Upper lobe of left lung (tissue), 6 donors: ENCODE results near the gene PMPCA. TPM values are rescaled to one million over a fixed set of nuclear protein-coding genes. Genes with fewer than 3 reads are reported as not detected.

Source experiments
- ATAC-seq, 2 donors: fragments of 200-7000 bp; cut with Tn5 transposase; one replicate each; pipeline ENCODE4 v1.9.1; 2022; ENCODE audit warnings: mild to moderate bottlenecking in 2 of 2, moderate library complexity in 2 of 2; ENCODE audit not compliant: low FRiP score in 2 of 2
- DNase-seq, 2 donors: peaks; one replicate each; pipeline ENCODE4 v3.0.0-alpha.2; 2019 to 2020
- H3K27ac ChIP-seq, 4 donors: fragments of 200-600 bp; sonication (generic); one replicate each; pipeline ENCODE4 v1.5.1; 2016 to 2019
- H3K27me3 ChIP-seq, 4 donors: fragments of 200-600 bp; sonication (generic); one replicate each; pipeline ENCODE4 v1.5.1; 2017 to 2019
- H3K36me3 ChIP-seq, 4 donors: fragments of 200-600 bp; sonication (generic); one replicate each; pipeline ENCODE4 v1.5.1; 2016 to 2019
- H3K4me1 ChIP-seq, 4 donors: fragments of 200-600 bp; sonication (generic); one replicate each; pipeline ENCODE4 v1.5.1; 2018 to 2019
- H3K4me3 ChIP-seq, 4 donors: fragments of 200-600 bp; sonication (generic); one replicate each; pipeline ENCODE4 v1.5.1; 2017 to 2019; ENCODE audit warnings: mild to moderate bottlenecking in 2 of 4, moderate library complexity in 1 of 4
- H3K9me3 ChIP-seq, 4 donors: fragments of 200-600 bp; sonication (generic); one replicate each; pipeline ENCODE4 v1.5.1; 2018 to 2019
- CTCF ChIP-seq, 6 experiments: fragments of 450-650 bp in 4 of 6; fragments of 200-600 bp in 2 of 6; sonication (generic) in 2 of 6; IDR thresholded peaks; one replicate each; pipeline ENCODE4 v1.5.1; 2016 to 2019; ENCODE audit warnings: antibody characterized with exemption in 6 of 6
- EP300 ChIP-seq, 4 donors: sonication (generic); formaldehyde crosslinking; IDR thresholded peaks; one replicate each; pipeline ENCODE4 v1.5.1; 2017; ENCODE audit warnings: antibody characterized with exemption in 4 of 4, control low read depth in 2 of 4
- POLR2A ChIP-seq, 4 donors: fragments of 450-650 bp; IDR thresholded peaks; one replicate each; pipeline ENCODE4 v1.5.1; 2016 to 2017; ENCODE audit warnings: antibody characterized with exemption in 4 of 4, mild to moderate bottlenecking in 2 of 4
- POLR2AphosphoS5 ChIP-seq, 2 donors: sonication (generic); formaldehyde crosslinking; IDR thresholded peaks; one replicate each; pipeline ENCODE4 v1.5.1; 2017; ENCODE audit warnings: antibody characterized with exemption in 2 of 2
- WGBS, 2 donors: methylation state at CpG; one replicate each; pipeline ENCODE4 v1.1.5; 2017 to 2018; 5-methylcytosine and 5-hydroxymethylcytosine counted together
- total RNA-seq, 6 donors: library from RNA; depleted of rRNA in 4 of 6; stranded (reverse); fragments of >200 nt in 4 of 6; gene quantifications; one replicate each; pipeline versions ENCODE4 v1.1.0 to v1.2.1, GENCODE V29; 2016 to 2021
- donor health status: DM: no; HTN: no; CAD: no; lungs with moderate emphysema.
- donor health status: DM: no; HTN: yes; CAD: no; lungs with severe emphysema.

The PMPCA gene
- total RNA-seq, 6 donors from 2014 or later: 30.4 to 48.2 (median 41.0) TPM

- peaks cover 11 to 56% (median 42%) of the 10 kb centered on the region in 4 donors for H3K36me3 ChIP-seq
- DNase-seq: no peak
- peak overlapping the region in 1 of 4 donors; percentile 88 for H3K27ac ChIP-seq
- H3K4me3 ChIP-seq: peak overlapping the region; percentile 61 to 97 (median 92)
- no peak for TF ChIP-seq CTCF (IDR thresholded peaks at IDR 0.05)
- no peak for TF ChIP-seq POLR2AphosphoS5 (IDR thresholded peaks at IDR 0.05)
- TF ChIP-seq POLR2A (IDR thresholded peaks at IDR 0.05): no peak
- no peak for TF ChIP-seq EP300 (IDR thresholded peaks at IDR 0.05)
- peaks cover 20 to 31% (median 23%) of the 10 kb centered on the region in 4 donors for H3K4me1 ChIP-seq
- no peak for ATAC-seq
- no peaks in the 10 kb centered on the region for H3K27me3 ChIP-seq
- WGBS, 2 donors: 28 to 37% methylated on average over 4 of the region's 4 CpGs
- no peaks in the 10 kb centered on the region for H3K9me3 ChIP-seq
Measured at GRCh38 chr9:136411378-136411777, 920 bp downstream of the PMPCA start.

DNA sequence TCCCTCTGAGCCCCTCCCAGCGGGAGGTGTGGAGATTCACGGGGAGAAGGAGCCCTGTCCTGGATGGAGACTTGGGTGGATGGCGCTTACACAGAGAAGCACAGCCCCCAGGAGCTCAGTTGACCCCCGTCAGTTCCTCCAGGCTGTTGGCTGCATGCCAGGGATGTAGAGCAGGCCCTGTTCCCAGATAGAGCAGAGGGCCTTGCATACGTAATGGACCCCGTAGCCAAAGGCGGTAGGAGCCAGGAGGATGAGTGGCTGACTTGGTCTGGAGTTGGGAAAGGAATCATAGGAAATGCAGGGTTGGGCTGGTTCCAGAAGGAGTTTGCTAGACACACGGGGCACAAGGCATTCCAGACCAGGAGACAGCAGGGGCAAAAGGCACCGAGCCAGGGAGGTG is 2.5 kb downstream of the PMPCA start:
- Histone ChIP-seq H3K27ac (no peak overlapping the region), H3K4me3 (no peak overlapping the region), H3K27me3 (no peaks in the 10 kb centered on the region), H3K9me3 (no peaks in the 10 kb centered on the region), H3K4me1 (peaks cover 20 to 31% (median 23%) of the 10 kb centered on the region in 4 donors), H3K36me3 (peaks cover 13 to 58% (median 46%) of the 10 kb centered on the region in 4 donors)
- 69 to 77% methylated on average over 9 of the region's 9 CpGs for WGBS, 2 donors
- no peak for DNase-seq
- ATAC-seq: no peak
- TF ChIP-seq EP300 (IDR thresholded peaks at IDR 0.05) (no peak), POLR2AphosphoS5 (IDR thresholded peaks at IDR 0.05) (no peak), POLR2A (IDR thresholded peaks at IDR 0.05) (no peak), CTCF (IDR thresholded peaks at IDR 0.05) (no peak)

- no peak overlapping the region for H3K27ac ChIP-seq
- H3K9me3 ChIP-seq: no peaks in the 10 kb centered on the region
- H3K4me3 ChIP-seq: no peak overlapping the region
- ATAC-seq: no peak
- no peaks in the 10 kb centered on the region for H3K27me3 ChIP-seq
- H3K36me3 ChIP-seq: peaks cover 28 to 91% (median 76%) of the 10 kb centered on the region in 4 donors
- TF ChIP-seq POLR2A (IDR thresholded peaks at IDR 0.05) (no peak), CTCF (IDR thresholded peaks at IDR 0.05) (no peak), POLR2AphosphoS5 (IDR thresholded peaks at IDR 0.05) (no peak), EP300 (IDR thresholded peaks at IDR 0.05) (no peak)
- WGBS, 2 donors: 96 to 98% methylated on average over 8 of the region's 8 CpGs
- no peak for DNase-seq
- H3K4me1 ChIP-seq: peaks cover 5 to 7% (median 6%) of the 10 kb centered on the region in 4 donors
Measured at GRCh38 chr9:136416427-136416826, 6.0 kb downstream of the PMPCA start.

- no peak for TF ChIP-seq POLR2AphosphoS5 (IDR thresholded peaks at IDR 0.05)
- TF ChIP-seq EP300 (IDR thresholded peaks at IDR 0.05): no peak
- TF ChIP-seq POLR2A (IDR thresholded peaks at IDR 0.05): no peak
- TF ChIP-seq CTCF (IDR thresholded peaks at IDR 0.05): no peak
- no peaks in the 10 kb centered on the region for H3K27me3 ChIP-seq
- peaks cover 28 to 96% (median 81%) of the 10 kb centered on the region in 4 donors for H3K36me3 ChIP-seq
- H3K4me1 ChIP-seq: peaks cover under 1 to 3% (median under 1%) of the 10 kb centered on the region in 4 donors
- ATAC-seq: no peak
- H3K9me3 ChIP-seq: no peaks in the 10 kb centered on the region
- H3K27ac ChIP-seq: no peak overlapping the region
- peak in 1 of 2 donors; percentile 69 for DNase-seq
- no peak overlapping the region for H3K4me3 ChIP-seq
- 91 to 96% methylated on average over 14 to 19 of the region's 19 CpGs for WGBS, 2 donors
Measured at GRCh38 chr9:136416914-136417313, 6.5 kb downstream of the PMPCA start.
